Lung (tissue), 12 donors: ENCODE results near the gene CLCN1. TPM values are rescaled to one million over a fixed set of nuclear protein-coding genes. Genes with fewer than 3 reads are reported as not detected.

ENCODE experiments used
- ATAC-seq: fragments of 200-7000 bp; cut with Tn5 transposase; one replicate; pipeline ENCODE4 v1.9.1; 2020; ENCODE audit warnings: moderate number of reproducible peaks; ENCODE audit not compliant: insufficient read depth, low FRiP score
- DNase-seq, 3 donors: peaks; one replicate each; pipeline ENCODE4 v3.0.0-alpha.2; 2013 to 2017
- H3K27ac ChIP-seq, 2 donors: one replicate each; pipeline ENCODE4 v1.5.1; 2013; ENCODE audit warnings: mild to moderate bottlenecking in 2 of 2, moderate library complexity in 2 of 2, control low read depth in 1 of 2, inconsistent platforms in 1 of 2, low read depth in 1 of 2, low read length in 1 of 2
- H3K27me3 ChIP-seq, 3 donors: one replicate each; pipeline ENCODE4 v1.5.1; 2013; ENCODE audit warnings: low read length in 2 of 3; ENCODE audit not compliant: control insufficient read depth in 3 of 3, insufficient read depth in 3 of 3
- H3K36me3 ChIP-seq, 4 donors: one replicate each; pipeline ENCODE4 v1.5.1; 2013; ENCODE audit warnings: low read length in 4 of 4, mild to moderate bottlenecking in 1 of 4, moderate library complexity in 1 of 4; ENCODE audit not compliant: control insufficient read depth in 4 of 4, insufficient read depth in 4 of 4
- H3K4me1 ChIP-seq, 5 donors: one replicate each; pipeline ENCODE4 v1.5.1; 2013; ENCODE audit warnings: low read length in 5 of 5, mild to moderate bottlenecking in 2 of 5, moderate library complexity in 1 of 5; ENCODE audit not compliant: control insufficient read depth in 5 of 5, insufficient read depth in 5 of 5
- H3K4me3 ChIP-seq: one replicate; pipeline ENCODE4 v1.5.1; 2013; ENCODE audit warnings: mild to moderate bottlenecking, control low read depth, moderate library complexity
- H3K9ac ChIP-seq, 2 donors: one replicate each; pipeline ENCODE4 v1.5.1; 2013; ENCODE audit warnings: low read length in 2 of 2, control low read depth in 1 of 2; ENCODE audit not compliant: insufficient read depth in 1 of 2
- H3K9me3 ChIP-seq, 4 donors: one replicate each; pipeline ENCODE4 v1.5.1; 2013; ENCODE audit warnings: low read length in 3 of 4, mild to moderate bottlenecking in 1 of 4, moderate library complexity in 1 of 4; ENCODE audit not compliant: control insufficient read depth in 4 of 4, insufficient read depth in 3 of 4
- CTCF ChIP-seq: IDR thresholded peaks from 2 replicates; pipeline ENCODE4 v1.5.1; 2012; ENCODE audit warnings: mild to moderate bottlenecking; ENCODE audit errors: control extremely low read depth, extremely low read depth
- WGBS, 2 donors: extraction: QIAGEN DNeasy Blood & Tissue Kit; methylation state at CpG; one replicate each; pipeline ENCODE4 v1.1.7; 2013; 5-methylcytosine and 5-hydroxymethylcytosine counted together
- polyA plus RNA-seq, 2 donors: library from polyadenylated mRNA; stranded (reverse); fragments of 200-250 nt; gene quantifications; one replicate each; pipeline ENCODE4 v1.2.1, GENCODE V29; 2013
- total RNA-seq, 2 donors: library from RNA; depleted of rRNA in 1 of 2; stranded (reverse); fragments of >200 nt in 1 of 2; gene quantifications; one replicate each; pipeline ENCODE4 v1.2.1, GENCODE V29; 2014 to 2021
- donor health status: control.
- donor health status: control.
- donor health status: Bipolar disorder and iron deficiency.
- donor health status: healthy.
- donor health status: DM: yes; HTN: yes; CAD: no.

The CLCN1 gene
- total and polyA plus RNA-seq, 4 donors, result 0.06 to 0.18 TPM; not detected in 2

GRCh38 chr7:143280566-143280965 lies 35.3 kb upstream of the CLCN1 start:
- TF ChIP-seq CTCF, result no peak
- no peak for DNase-seq
- H3K27ac ChIP-seq, result no peak overlapping the region
- no peaks in the 10 kb centered on the region for H3K9me3 ChIP-seq
- ATAC-seq, result no peak
- no peaks in the 10 kb centered on the region for H3K36me3 ChIP-seq
- H3K4me1 ChIP-seq, result peaks cover 0 to 15% (median 7%) of the 10 kb centered on the region in 5 donors
- no peak overlapping the region for H3K9ac ChIP-seq
- 71 to 84% methylated on average over 2 of the region's 2 CpGs for WGBS, 2 donors
- H3K4me3 ChIP-seq, result no peak overlapping the region
- H3K27me3 ChIP-seq, result no peaks in the 10 kb centered on the region

- DNase-seq, result no peak
- no peak overlapping the region for H3K4me3 ChIP-seq
- no peak overlapping the region for H3K9ac ChIP-seq
- 97 to 98% methylated on average over 2 of the region's 2 CpGs for WGBS, 2 donors
- H3K36me3 ChIP-seq, result no peaks in the 10 kb centered on the region
- H3K27ac ChIP-seq, result no peak overlapping the region
- TF ChIP-seq CTCF, result no peak
- no peaks in the 10 kb centered on the region for H3K27me3 ChIP-seq
- H3K4me1 ChIP-seq, result peaks cover 0 to 15% (median 7%) of the 10 kb centered on the region in 5 donors
- H3K9me3 ChIP-seq, result no peaks in the 10 kb centered on the region
- ATAC-seq, result no peak
These were observed 34.4 kb upstream of the CLCN1 start for GRCh38 chr7:143281529-143281928.

- no peak for TF ChIP-seq CTCF
- Histone ChIP-seq H3K4me3 (no peak overlapping the region), H3K9ac (no peak overlapping the region), H3K36me3 (no peaks in the 10 kb centered on the region), H3K27ac (no peak overlapping the region), H3K4me1 (peaks cover 0 to 15% (median 7%) of the 10 kb centered on the region in 5 donors), H3K9me3 (no peaks in the 10 kb centered on the region), H3K27me3 (no peaks in the 10 kb centered on the region)
- WGBS, 2 donors, result 95 to 97% methylated on average over 8 of the region's 8 CpGs
- ATAC-seq (no peak), DNase-seq (no peak)
These were observed 33.8 kb upstream of the CLCN1 start for GRCh38 chr7:143282124-143282523.

GRCh38 chr7:143283381-143283780 lies 32.5 kb upstream of the CLCN1 start:
- Histone ChIP-seq H3K4me1 (peaks cover 0 to 15% (median 13%) of the 10 kb centered on the region in 5 donors), H3K36me3 (no peaks in the 10 kb centered on the region), H3K9me3 (no peaks in the 10 kb centered on the region), H3K4me3 (no peak overlapping the region), H3K9ac (no peak overlapping the region), H3K27me3 (no peaks in the 10 kb centered on the region), H3K27ac (no peak overlapping the region)
- no peak for TF ChIP-seq CTCF
- ATAC-seq (no peak), DNase-seq (peak in 1 of 3 donors; percentile 10)
- 91 to 99% methylated on average over 4 of the region's 4 CpGs for WGBS, 2 donors
